WI38 (cell line): Measurements from ENCODE around the gene LMBR1.
"Not testable (repeated sequence)": the region's sequence is repeated elsewhere in the genome, so short reads cannot be mapped to it uniquely, and the experiment has no call there.

Experiments
- H3K4me3 ChIP-seq: 2 replicates; pipeline ENCODE4 v1.5.1; 2011; ENCODE audit warnings: low read depth, mild to moderate bottlenecking, control low read depth, low read length
- CTCF ChIP-seq: IDR thresholded peaks from 2 replicates; pipeline ENCODE4 v1.5.1; 2012; ENCODE audit warnings: low read depth, mild to moderate bottlenecking, control low read depth, low read length

The LMBR1 gene

DNA sequence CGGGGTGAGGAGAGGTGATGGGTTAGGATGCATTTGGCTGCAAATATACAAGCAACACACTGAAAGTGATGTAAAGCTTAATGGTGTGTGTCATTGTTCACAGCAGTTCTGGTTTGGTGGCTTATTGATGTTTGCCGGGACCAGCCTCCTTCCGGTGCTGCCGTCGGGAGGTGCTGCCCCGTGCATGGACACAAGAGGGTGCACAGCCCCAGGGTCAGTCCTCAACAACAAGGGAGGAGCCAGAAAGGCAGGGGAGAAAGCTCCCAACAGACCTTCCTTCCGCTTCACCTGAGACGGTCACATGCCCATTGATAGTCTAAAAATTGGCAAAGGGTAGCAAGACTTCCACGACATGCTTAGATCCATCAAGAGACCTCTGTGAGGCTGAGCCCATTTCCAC, 242.9 kb downstream of the LMBR1 start:
- peak; percentile 39 for TF ChIP-seq CTCF
- H3K4me3 ChIP-seq, result no peak overlapping the region

- H3K4me3 ChIP-seq, result not testable (repeated sequence)
These were observed 245.7 kb downstream of the LMBR1 start for GRCh38 chr7:156647330-156647729.

DNA sequence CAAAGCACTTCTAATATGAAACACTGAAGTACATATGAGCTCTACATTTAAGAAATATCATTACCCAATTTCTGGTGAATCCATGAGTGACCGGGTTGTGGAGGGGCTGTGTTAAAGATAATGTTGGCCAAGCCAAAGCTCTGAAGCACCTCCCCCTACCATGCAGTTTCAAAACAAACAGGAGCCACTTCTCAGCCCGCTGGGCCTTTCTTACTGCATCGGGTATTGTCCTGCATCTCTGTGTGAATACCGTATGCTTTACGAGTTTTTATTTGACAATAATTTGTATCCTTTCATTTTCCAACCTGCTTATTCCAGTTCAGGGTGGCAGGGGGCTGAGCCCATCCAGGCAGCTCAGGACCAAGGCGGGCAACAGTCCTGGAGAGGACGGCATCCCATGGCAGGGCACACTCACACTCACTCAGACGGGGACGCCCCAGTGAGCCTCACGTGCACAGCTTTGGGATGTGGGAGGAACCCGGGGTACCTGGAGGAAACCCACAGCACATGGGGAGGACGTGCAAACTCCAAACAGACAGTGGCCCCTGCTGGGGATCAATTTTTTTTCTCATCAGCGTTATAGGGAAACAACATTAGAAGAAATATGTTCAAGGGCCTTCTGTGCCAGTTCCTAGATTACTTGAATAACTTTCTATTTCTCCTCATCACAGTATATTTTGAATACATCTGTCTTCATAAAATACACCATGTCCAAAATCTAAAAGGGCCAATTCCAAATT, 250.5 kb downstream of the LMBR1 start:
- no peak overlapping the region for H3K4me3 ChIP-seq
- TF ChIP-seq CTCF, result no peak

GRCh38 chr7:156640949-156641485, 252.0 kb downstream of the LMBR1 start:
- H3K4me3 ChIP-seq, result peak overlapping the region; percentile 88
- TF ChIP-seq CTCF, result no peak

DNA sequence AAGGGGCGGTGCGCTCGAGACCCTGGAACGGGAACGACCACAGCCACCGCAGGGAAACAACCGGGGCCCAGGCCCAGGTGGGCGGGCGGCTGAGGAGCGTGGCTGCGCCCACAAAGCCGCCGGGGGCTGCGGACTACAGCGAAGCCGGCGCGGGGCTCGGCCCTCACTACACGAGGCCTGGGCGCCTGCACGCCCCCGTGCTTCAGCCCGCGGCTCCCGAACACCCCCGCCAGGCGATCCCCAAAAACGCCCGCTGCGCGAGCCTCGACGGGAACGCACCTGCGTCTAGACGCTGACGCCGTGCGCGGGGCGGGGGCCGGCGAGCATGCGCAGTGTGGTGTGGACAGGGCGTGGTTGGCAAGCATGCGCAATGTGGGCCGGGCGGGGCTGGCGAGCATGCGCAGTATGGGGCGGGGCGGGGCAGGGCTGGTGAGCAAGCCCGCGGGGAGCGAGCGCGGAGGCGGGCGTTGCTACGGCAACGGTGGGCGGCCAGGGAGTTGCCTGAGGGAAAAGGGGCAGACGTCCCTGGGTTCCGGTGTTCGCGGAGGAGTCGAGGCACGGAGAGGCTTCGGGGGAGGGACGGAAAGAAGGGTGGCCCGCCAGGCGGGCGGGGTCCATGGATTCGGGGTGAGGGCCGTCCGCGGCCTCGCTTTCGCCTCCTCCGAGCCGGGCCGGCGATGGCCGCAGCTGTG, 252.6 kb downstream of the LMBR1 start, which contains the start of gene RNF32:
Gene RNF32, plus strand, starts transcription at position 518 of the 692 bp plus-strand sequence. CDS start 3,104 bp downstream, outside the sequence.
- H3K4me3 ChIP-seq, result peak within 1 kb of the TSS; percentile 88
- no peak for TF ChIP-seq CTCF

DNA sequence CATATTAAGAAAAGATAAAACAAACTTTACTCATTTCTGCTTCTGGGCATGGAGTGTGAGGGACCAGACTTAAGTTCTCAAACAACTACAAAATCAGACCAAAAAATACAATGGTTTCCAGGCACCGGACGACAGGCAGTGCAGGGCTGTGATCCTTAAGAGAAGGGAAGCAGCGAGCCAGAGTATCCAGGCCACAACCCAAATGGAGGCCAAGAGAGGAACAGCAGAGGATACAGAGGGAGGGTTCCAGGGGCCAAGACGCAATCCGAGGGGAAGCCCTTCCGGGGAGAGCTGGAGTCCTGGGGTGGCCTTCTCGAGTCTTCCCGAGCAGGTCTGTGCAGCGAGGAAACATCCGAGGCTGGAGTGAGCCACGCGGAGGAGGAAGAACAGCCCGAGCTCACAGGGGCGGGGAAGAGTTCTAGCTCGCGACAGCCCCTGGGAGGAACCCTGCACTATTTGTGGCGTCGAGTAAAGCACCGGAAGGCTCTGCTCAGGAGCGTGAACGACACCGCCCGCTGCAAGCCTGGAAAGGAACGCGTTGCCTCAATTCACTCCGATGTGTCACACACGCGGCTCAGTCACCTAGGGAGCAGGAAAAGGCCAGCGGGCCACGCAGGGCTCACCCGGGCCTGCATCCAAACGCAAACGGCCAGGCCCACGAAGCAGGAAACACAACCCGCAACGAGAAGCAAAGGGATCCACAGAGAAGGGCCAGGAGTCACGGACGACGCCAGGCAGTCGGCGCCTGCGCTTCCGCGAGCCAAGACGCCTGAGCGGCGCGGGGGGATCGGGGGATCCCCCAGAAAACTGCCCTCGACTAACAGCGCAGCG, 253.3 kb downstream of the LMBR1 start:
- H3K4me3 ChIP-seq, result peak overlapping the region; percentile 88
- TF ChIP-seq CTCF, result no peak

GRCh38 chr7:156638443-156639077, 254.4 kb downstream of the LMBR1 start:
- TF ChIP-seq CTCF, result no peak
- H3K4me3 ChIP-seq, result no peak overlapping the region

- not testable (repeated sequence) for H3K4me3 ChIP-seq
These were observed 255.9 kb downstream of the LMBR1 start for GRCh38 chr7:156637093-156637492.
